ENCODE data around the gene GOLGA7B.

GOLGA7B gene

GRCh38 chr10:97868134-97868685 lies 18.6 kb downstream of the GOLGA7B start:
- no peak for DNase-seq

- peak; percentile 36 for DNase-seq
These were observed 19.7 kb downstream of the GOLGA7B start for GRCh38 chr10:97869091-97870042.

- DNase-seq, result no peak
These were observed 21.3 kb downstream of the GOLGA7B start for GRCh38 chr10:97870990-97871389.

- DNase-seq, result no peak
These were observed 23.9 kb downstream of the GOLGA7B start for GRCh38 chr10:97873569-97873968.

- no peak for DNase-seq
These were observed 24.7 kb downstream of the GOLGA7B start for GRCh38 chr10:97874332-97874731.

GRCh38 chr10:97875391-97875790 lies 25.7 kb downstream of the GOLGA7B start:
- DNase-seq, result no peak

- DNase-seq, result no peak
These were observed 26.8 kb downstream of the GOLGA7B start for GRCh38 chr10:97876402-97876801.

GRCh38 chr10:97879241-97879640 lies 29.6 kb downstream of the GOLGA7B start:
- no peak for DNase-seq

GRCh38 chr10:97880109-97880508 lies 30.5 kb downstream of the GOLGA7B start:
- DNase-seq, result no peak

GRCh38 chr10:97882142-97883091 lies 32.8 kb downstream of the GOLGA7B start:
- DNase-seq, result no peak

- no peak for DNase-seq
These were observed 33.4 kb downstream of the GOLGA7B start for GRCh38 chr10:97883092-97883485.

GRCh38 chr10:97886286-97886685 lies 36.6 kb downstream of the GOLGA7B start:
- DNase-seq, result peak; percentile 22

GRCh38 chr10:97887399-97887798 lies 37.8 kb downstream of the GOLGA7B start:
- DNase-seq, result no peak

GRCh38 chr10:97888134-97888533 lies 38.5 kb downstream of the GOLGA7B start:
- no peak for DNase-seq

GRCh38 chr10:97888641-97889262 lies 39.1 kb downstream of the GOLGA7B start:
- peak; percentile 27 for DNase-seq

GRCh38 chr10:97889461-97890265 lies 40.0 kb downstream of the GOLGA7B start:
- DNase-seq, result peak; percentile 58

GRCh38 chr10:97891497-97892167 lies 42.0 kb downstream of the GOLGA7B start:
- DNase-seq, result no peak

GRCh38 chr10:97892506-97892905 lies 42.9 kb downstream of the GOLGA7B start:
- no peak for DNase-seq

GRCh38 chr10:97892939-97893338 lies 43.3 kb downstream of the GOLGA7B start:
- no peak for DNase-seq

GRCh38 chr10:97894092-97894491 lies 44.4 kb downstream of the GOLGA7B start:
- no peak for DNase-seq

GRCh38 chr10:97895084-97895483 lies 45.4 kb downstream of the GOLGA7B start:
- no peak for DNase-seq

Measured in right kidney (tissue), 1 donor.